Esophagus squamous epithelium (tissue), 4 donors: ENCODE results near the gene CD209.

Experiments
- POLR2A ChIP-seq, 4 donors: fragments of 450-650 bp; IDR thresholded peaks; one replicate each; pipeline ENCODE4 v1.6.1; 2017; ENCODE audit warnings: antibody characterized with exemption in 4 of 4, mild to moderate bottlenecking in 4 of 4, moderate library complexity in 3 of 4
- TF ChIP-seq, protein P1 (sequence below), 6 experiments: fragments of 450-650 bp in 4 of 6; fragments of 200-600 bp in 2 of 6; sonication (generic) in 2 of 6; IDR thresholded peaks; one replicate each; pipeline ENCODE4 v1.5.1; 2016 to 2019; ENCODE audit warnings: antibody characterized with exemption in 6 of 6, mild to moderate bottlenecking in 4 of 6, moderate library complexity in 4 of 6

DNA sequence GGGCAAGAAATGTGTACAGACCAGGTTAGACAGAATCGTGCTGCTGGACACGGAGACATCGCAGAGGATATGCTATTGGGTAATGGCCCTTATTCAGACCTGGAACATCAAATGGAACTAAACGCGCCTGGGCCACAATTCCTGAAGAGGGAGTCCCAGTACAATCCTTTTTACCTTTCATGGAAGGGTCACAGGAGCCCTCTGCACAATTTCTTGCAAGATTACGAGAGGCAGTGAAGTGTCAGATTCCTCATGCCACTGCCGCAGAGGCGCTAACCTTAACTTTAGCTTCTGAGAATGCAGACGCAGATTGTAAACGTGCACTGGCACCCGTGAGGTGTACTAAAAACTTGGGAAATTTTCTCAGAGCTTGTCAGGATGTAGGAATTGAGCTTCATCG is 33.8 kb upstream of the CD209 start:
- TF ChIP-seq POLR2A (IDR thresholded peaks at IDR 0.05): no peak
- TF ChIP-seq, protein P1, sequence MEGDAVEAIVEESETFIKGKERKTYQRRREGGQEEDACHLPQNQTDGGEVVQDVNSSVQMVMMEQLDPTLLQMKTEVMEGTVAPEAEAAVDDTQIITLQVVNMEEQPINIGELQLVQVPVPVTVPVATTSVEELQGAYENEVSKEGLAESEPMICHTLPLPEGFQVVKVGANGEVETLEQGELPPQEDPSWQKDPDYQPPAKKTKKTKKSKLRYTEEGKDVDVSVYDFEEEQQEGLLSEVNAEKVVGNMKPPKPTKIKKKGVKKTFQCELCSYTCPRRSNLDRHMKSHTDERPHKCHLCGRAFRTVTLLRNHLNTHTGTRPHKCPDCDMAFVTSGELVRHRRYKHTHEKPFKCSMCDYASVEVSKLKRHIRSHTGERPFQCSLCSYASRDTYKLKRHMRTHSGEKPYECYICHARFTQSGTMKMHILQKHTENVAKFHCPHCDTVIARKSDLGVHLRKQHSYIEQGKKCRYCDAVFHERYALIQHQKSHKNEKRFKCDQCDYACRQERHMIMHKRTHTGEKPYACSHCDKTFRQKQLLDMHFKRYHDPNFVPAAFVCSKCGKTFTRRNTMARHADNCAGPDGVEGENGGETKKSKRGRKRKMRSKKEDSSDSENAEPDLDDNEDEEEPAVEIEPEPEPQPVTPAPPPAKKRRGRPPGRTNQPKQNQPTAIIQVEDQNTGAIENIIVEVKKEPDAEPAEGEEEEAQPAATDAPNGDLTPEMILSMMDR (IDR thresholded peaks at IDR 0.05): no peak
